GM18873 (cell line): ENCODE data around the gene SELPLG.
A peak's percentile ranks its signal among the peaks of the same experiment; 100 is the strongest.
"Not testable (repeated sequence)": the region's sequence is repeated elsewhere in the genome, so short reads cannot be mapped to it uniquely, and the experiment has no call there.

Source experiments
- ATAC-seq: cut with Tn5 transposase; IDR thresholded peaks from one replicate; pipeline ENCODE4 v1.9.1; 2021; ENCODE audit warnings: mild to moderate bottlenecking, moderate library complexity, moderate number of reproducible peaks; ENCODE audit not compliant: unreplicated experiment, low FRiP score

The SELPLG gene

GRCh38 chr12:108633534-108634248, at the start of gene SELPLG:
TSS of gene SELPLG (minus strand) at chr12:108633894. CDS start at chr12:108624307, 9,587 bp downstream.
- peak; percentile 62 for ATAC-seq

- no peak for ATAC-seq
These were observed 47.6 kb upstream of the SELPLG start for GRCh38 chr12:108681317-108681716.

GRCh38 chr12:108679106-108679681, 45.5 kb upstream of the SELPLG start:
- ATAC-seq = no peak

- ATAC-seq = no peak
These were observed 44.5 kb upstream of the SELPLG start for GRCh38 chr12:108678104-108678730.

GRCh38 chr12:108677381-108677780, 43.7 kb upstream of the SELPLG start:
- no peak for ATAC-seq

GRCh38 chr12:108676707-108677106, 43.0 kb upstream of the SELPLG start:
- no peak for ATAC-seq

GRCh38 chr12:108675792-108676191, 42.1 kb upstream of the SELPLG start:
- ATAC-seq = no peak

- no peak for ATAC-seq
These were observed 38.4 kb upstream of the SELPLG start for GRCh38 chr12:108672054-108672453.

- no peak for ATAC-seq
These were observed 37.4 kb upstream of the SELPLG start for GRCh38 chr12:108671110-108671509.

- no peak for ATAC-seq
These were observed 36.5 kb upstream of the SELPLG start for GRCh38 chr12:108670066-108670631.

- ATAC-seq = no peak
These were observed 34.8 kb upstream of the SELPLG start for GRCh38 chr12:108668542-108668941.

- ATAC-seq = no peak
These were observed 34.4 kb upstream of the SELPLG start for GRCh38 chr12:108668063-108668462.

- ATAC-seq = no peak
These were observed 33.7 kb upstream of the SELPLG start for GRCh38 chr12:108667349-108667748.

- ATAC-seq = no peak
These were observed 32.7 kb upstream of the SELPLG start for GRCh38 chr12:108666401-108666881.

- no peak for ATAC-seq
These were observed 32.0 kb upstream of the SELPLG start for GRCh38 chr12:108665608-108666202.

- ATAC-seq = peak; percentile 49
These were observed 30.9 kb upstream of the SELPLG start for GRCh38 chr12:108664338-108665258.

- no peak for ATAC-seq
These were observed 29.8 kb upstream of the SELPLG start for GRCh38 chr12:108663324-108664015.

GRCh38 chr12:108658115-108658514, 24.4 kb upstream of the SELPLG start:
- not testable (repeated sequence) for ATAC-seq

GRCh38 chr12:108657130-108657745, 23.5 kb upstream of the SELPLG start:
- no peak for ATAC-seq
